Keratinocyte (primary cell): ENCODE results near the gene ZNF333.

Experiments
- CTCF ChIP-seq, 3 experiments: IDR thresholded peaks in 1 of 3; conservative IDR thresholded peaks in 1 of 3; optimal IDR thresholded peaks in 1 of 3; 2 replicates in 2 of 3; 3 replicates in 1 of 3; pipeline versions ENCODE3 to v1.5.1; 2011; ENCODE audit warnings: low read length in 3 of 3, mild to moderate bottlenecking in 3 of 3, moderate library complexity in 2 of 3, control low read depth in 1 of 3, inconsistent platforms in 1 of 3; ENCODE audit not compliant: insufficient read depth in 2 of 3; ENCODE audit errors: extremely low read depth in 1 of 3
- EZH2 ChIP-seq: IDR thresholded peaks from one replicate; pipeline ENCODE4 v1.6.1; 2012; ENCODE audit warnings: inconsistent platforms, mild to moderate bottlenecking, low read length, moderate library complexity

GRCh38 chr19:14678199-14678598 is 11.6 kb upstream of the ZNF333 start:
- TF ChIP-seq CTCF (optimal IDR thresholded peaks at IDR 0.05 in 1 of 3, IDR thresholded peaks at IDR 0.05 in 1 of 3, conservative IDR thresholded peaks at IDR 0.05 in 1 of 3; ENCODE audit: extremely low read depth in 1 of 3, insufficient read depth in 2 of 3, low read length in 3 of 3) (no peak), EZH2 (no peak)
